CD14-positive monocyte (primary cell): ENCODE data around the gene GOLM1. TPM values are rescaled to one million over a fixed set of nuclear protein-coding genes. Genes with fewer than 3 reads are reported as not detected.

ENCODE experiments used
- DNase-seq, 3 donors: peaks; one replicate each; pipeline ENCODE4 v3.0.0-alpha.2; 2011 to 2022
- H2AFZ ChIP-seq: 2 replicates; pipeline ENCODE4 v1.6.0; 2012; ENCODE audit warnings: mild to moderate bottlenecking, low read depth, low read length, inconsistent platforms; ENCODE audit not compliant: insufficient read depth, poor library complexity, severe bottlenecking
- H3K27ac ChIP-seq, 2 donors: 1 replicate in 1 of 2; 2 replicates in 1 of 2; pipeline ENCODE4 v1.5.1; 2012 to 2013; ENCODE audit warnings: low read length in 2 of 2, control low read depth in 1 of 2, inconsistent platforms in 1 of 2, low read depth in 1 of 2, mild to moderate bottlenecking in 1 of 2
- H3K27me3 ChIP-seq, 2 donors: one replicate each; pipeline versions ENCODE4 v1.6.0 to v1.6.1; 2011 to 2013; ENCODE audit warnings: low read length in 2 of 2; ENCODE audit not compliant: control insufficient read depth in 2 of 2, insufficient read depth in 2 of 2
- H3K36me3 ChIP-seq, 2 donors: replicated peaks in 1 of 2; 1 replicate in 1 of 2; 2 replicates in 1 of 2; pipeline versions ENCODE4 v1.5.1 to v1.6.1; 2012 to 2013; ENCODE audit warnings: low read length in 2 of 2, control low read depth in 1 of 2, inconsistent platforms in 1 of 2, mild to moderate bottlenecking in 1 of 2; ENCODE audit not compliant: insufficient read depth in 2 of 2, control insufficient read depth in 1 of 2
- H3K4me1 ChIP-seq, 2 donors: 1 replicate in 1 of 2; 2 replicates in 1 of 2; pipeline versions ENCODE4 v1.5.1 to v1.6.1; 2012 to 2013; ENCODE audit warnings: low read length in 2 of 2, control low read depth in 1 of 2, inconsistent platforms in 1 of 2, mild to moderate bottlenecking in 1 of 2, moderate library complexity in 1 of 2; ENCODE audit not compliant: insufficient read depth in 2 of 2, control insufficient read depth in 1 of 2
- H3K4me2 ChIP-seq: replicated peaks from 2 replicates; pipeline ENCODE3; 2012; ENCODE audit warnings: low read length, moderate library complexity, mild to moderate bottlenecking; ENCODE audit not compliant: poor library complexity, severe bottlenecking; ENCODE audit errors: extremely low read depth
- H3K4me3 ChIP-seq, 3 experiments: fragments of 200-600 bp in 1 of 3; sonication (generic) in 1 of 3; replicated peaks in 1 of 3; 1 replicate in 2 of 3; 2 replicates in 1 of 3; pipeline ENCODE4 v1.5.1; 2011 to 2013; ENCODE audit warnings: low read length in 3 of 3, mild to moderate bottlenecking in 3 of 3, control low read depth in 2 of 3, low read depth in 2 of 3, inconsistent platforms in 1 of 3, moderate library complexity in 1 of 3
- H3K79me2 ChIP-seq: 2 replicates; pipeline ENCODE4 v1.6.0; 2012; ENCODE audit warnings: mild to moderate bottlenecking, control low read depth, inconsistent platforms, low read length, moderate library complexity; ENCODE audit not compliant: insufficient read depth
- H3K9ac ChIP-seq: 2 replicates; pipeline ENCODE4 v1.6.0; 2017; ENCODE audit warnings: low read length, mild to moderate bottlenecking; ENCODE audit not compliant: insufficient read depth, poor library complexity, severe bottlenecking
- H3K9me3 ChIP-seq, 2 donors: replicated peaks in 1 of 2; 1 replicate in 1 of 2; 2 replicates in 1 of 2; pipeline versions ENCODE4 v1.5.1 to v1.6.1; 2012 to 2013; ENCODE audit warnings: low read length in 2 of 2, control low read depth in 1 of 2; ENCODE audit not compliant: control insufficient read depth in 1 of 2, insufficient read depth in 1 of 2
- H4K20me1 ChIP-seq: 2 replicates; pipeline ENCODE4 v1.6.0; 2012; ENCODE audit warnings: mild to moderate bottlenecking, low read length, control low read depth, moderate library complexity; ENCODE audit not compliant: insufficient read depth
- H3K27ac Mint-ChIP-seq, 7 donors: one replicate each; pipeline ENCODE4 v1.8.0; 2020; ENCODE audit warnings: mild to moderate bottlenecking in 7 of 7, mixed read lengths in 7 of 7, moderate library complexity in 6 of 7, inconsistent platforms in 2 of 7
- H3K27me3 Mint-ChIP-seq, 3 donors: one replicate each; pipeline ENCODE4 v1.8.0; 2021 to 2022; ENCODE audit warnings: low read depth in 3 of 3, mild to moderate bottlenecking in 3 of 3, mixed read lengths in 3 of 3, moderate library complexity in 3 of 3, inconsistent platforms in 1 of 3
- H3K36me3 Mint-ChIP-seq, 2 donors: one replicate each; pipeline ENCODE4 v1.8.0; 2020; ENCODE audit warnings: mixed read lengths in 2 of 2, inconsistent platforms in 1 of 2, mild to moderate bottlenecking in 1 of 2
- H3K4me1 Mint-ChIP-seq: one replicate; pipeline ENCODE4 v1.8.0; 2020; ENCODE audit warnings: mild to moderate bottlenecking, mixed read lengths
- H3K4me3 Mint-ChIP-seq, 2 donors: one replicate each; pipeline ENCODE4 v1.8.0; 2020; ENCODE audit warnings: mild to moderate bottlenecking in 2 of 2, mixed read lengths in 2 of 2, moderate library complexity in 1 of 2
- H3K9me3 Mint-ChIP-seq, 7 donors: one replicate each; pipeline ENCODE4 v1.8.0; 2020 to 2022; ENCODE audit warnings: mixed read lengths in 7 of 7, mild to moderate bottlenecking in 6 of 7, moderate library complexity in 6 of 7, inconsistent platforms in 2 of 7
- WGBS: methylation state at CpG from one replicate; pipeline ENCODE4 v1.1.5; 2013; ENCODE audit warnings: missing lambda C conversion rate; ENCODE audit not compliant: insufficient coverage; 5-methylcytosine and 5-hydroxymethylcytosine counted together
- intact Hi-C, 2 donors: fragments of 100-400 bp; cut with micrococcal nuclease; formaldehyde crosslinking; loops; one replicate each; pipeline versions ENCODE4 v1.15.0 to v1.15.1; 2023
- polyA plus RNA-seq, 3 donors: library from polyadenylated mRNA; depleted of rRNA in 1 of 3; unstranded in 2 of 3; stranded (reverse) in 1 of 3; fragments of 300-500 nt in 2 of 3; fragments of >200 nt in 1 of 3; fragmentation: Illumina TruSeq in 2 of 3; gene quantifications; 1 replicate in 2 of 3; 2 replicates in 1 of 3; pipeline ENCODE4 v1.2.3, GENCODE V29; 2012 to 2021
- TF ChIP-seq, protein P1 (sequence below): fragments of 200-600 bp; IDR thresholded peaks from one replicate; pipeline ENCODE4 v1.8.0; 2022; ENCODE audit warnings: antibody characterized with exemption, mild to moderate bottlenecking

Gene GOLM1
- polyA plus RNA-seq, 3 donors, result 10.4 to 27.5 (median 12.9) TPM

DNA sequence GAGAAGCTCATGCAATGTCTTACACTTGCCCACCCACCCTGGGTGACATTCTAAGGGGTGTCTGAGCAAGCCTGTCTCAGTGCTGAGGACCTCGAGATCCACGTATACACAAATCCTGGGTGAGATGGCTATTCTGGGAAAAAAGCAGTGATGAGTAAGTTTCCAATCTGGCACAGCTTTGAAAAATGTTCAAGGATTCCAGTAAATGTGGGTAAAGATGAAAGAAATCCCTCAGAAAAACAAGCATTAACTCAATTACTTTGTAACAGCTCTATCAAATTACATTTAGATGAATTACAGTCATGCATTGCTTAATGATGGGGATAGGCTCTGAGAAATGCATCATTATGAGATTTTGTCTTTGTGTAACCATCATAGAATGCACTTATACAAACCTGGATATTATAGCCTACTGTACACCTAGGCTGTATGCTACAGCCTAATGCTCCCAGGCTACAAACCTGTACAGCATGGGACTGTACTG is 26.9 kb downstream of the GOLM1 start:
- Histone ChIP-seq H3K4me2 (no peak overlapping the region), H3K36me3 (peaks cover 6 to 12% of the 10 kb centered on the region in 2 donors), H3K4me1 (peaks cover 27 to 29% of the 10 kb centered on the region in 2 donors), H2AFZ (no peak overlapping the region), H3K27ac (no peak overlapping the region), H4K20me1 (no peaks in the 10 kb centered on the region), H3K4me3 (no peak overlapping the region), H3K79me2 (no peaks in the 10 kb centered on the region), H3K9ac (no peak overlapping the region), H3K27me3 (no peaks in the 10 kb centered on the region), H3K9me3 (no peaks in the 10 kb centered on the region)
- peaks cover 23 to 35% of the 10 kb centered on the region in 2 donors for H3K36me3 Mint-ChIP-seq
- TF ChIP-seq, protein P1, sequence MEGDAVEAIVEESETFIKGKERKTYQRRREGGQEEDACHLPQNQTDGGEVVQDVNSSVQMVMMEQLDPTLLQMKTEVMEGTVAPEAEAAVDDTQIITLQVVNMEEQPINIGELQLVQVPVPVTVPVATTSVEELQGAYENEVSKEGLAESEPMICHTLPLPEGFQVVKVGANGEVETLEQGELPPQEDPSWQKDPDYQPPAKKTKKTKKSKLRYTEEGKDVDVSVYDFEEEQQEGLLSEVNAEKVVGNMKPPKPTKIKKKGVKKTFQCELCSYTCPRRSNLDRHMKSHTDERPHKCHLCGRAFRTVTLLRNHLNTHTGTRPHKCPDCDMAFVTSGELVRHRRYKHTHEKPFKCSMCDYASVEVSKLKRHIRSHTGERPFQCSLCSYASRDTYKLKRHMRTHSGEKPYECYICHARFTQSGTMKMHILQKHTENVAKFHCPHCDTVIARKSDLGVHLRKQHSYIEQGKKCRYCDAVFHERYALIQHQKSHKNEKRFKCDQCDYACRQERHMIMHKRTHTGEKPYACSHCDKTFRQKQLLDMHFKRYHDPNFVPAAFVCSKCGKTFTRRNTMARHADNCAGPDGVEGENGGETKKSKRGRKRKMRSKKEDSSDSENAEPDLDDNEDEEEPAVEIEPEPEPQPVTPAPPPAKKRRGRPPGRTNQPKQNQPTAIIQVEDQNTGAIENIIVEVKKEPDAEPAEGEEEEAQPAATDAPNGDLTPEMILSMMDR, result no peak
- H3K27ac Mint-ChIP-seq, result no peak overlapping the region
- peaks cover 0 to 2% (median 0%) of the 10 kb centered on the region in 3 donors for H3K27me3 Mint-ChIP-seq
- DNase-seq, result no peak
- H3K4me1 Mint-ChIP-seq, result peaks cover 30% of the 10 kb centered on the region
- peaks cover 0 to 2% (median 0%) of the 10 kb centered on the region in 7 donors for H3K9me3 Mint-ChIP-seq
- intact Hi-C loops, result no loop called here
- H3K4me3 Mint-ChIP-seq, result no peak overlapping the region
- WGBS, result 100% methylated on average over 2 of the region's 2 CpGs

DNA sequence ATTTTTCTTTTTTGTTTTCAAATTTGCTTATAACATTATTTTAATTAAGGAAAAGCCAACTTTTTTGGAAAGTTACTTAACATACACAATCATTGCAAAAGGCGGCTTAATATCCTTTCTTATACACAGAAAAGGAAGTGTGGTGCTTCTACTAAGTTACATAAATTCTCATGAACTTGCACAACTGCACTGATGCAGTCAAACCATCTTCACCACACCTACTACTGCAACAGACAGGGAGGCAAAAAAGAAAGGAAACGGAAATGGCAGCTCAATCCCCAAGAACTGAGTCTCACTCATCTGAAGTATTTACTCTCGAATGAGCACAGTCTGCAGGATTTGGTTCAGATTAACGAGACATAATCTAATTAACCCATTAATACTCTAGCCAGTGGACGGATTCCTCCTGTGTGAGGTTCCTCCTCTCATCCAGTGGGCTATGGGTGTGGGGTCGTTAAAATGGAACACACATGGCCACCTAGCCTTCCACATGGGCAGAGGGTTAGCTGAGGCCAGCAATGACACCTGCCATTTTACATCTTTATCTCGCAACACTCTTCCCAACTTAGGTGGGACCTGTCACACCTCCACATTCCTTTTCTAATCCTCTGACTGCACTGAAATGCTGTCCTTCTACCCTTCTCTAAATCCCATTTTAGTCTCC is 30.0 kb downstream of the GOLM1 start:
- Mint-ChIP-seq H3K27ac (peak overlapping the region; percentile 16 to 92 (median 86)), H3K4me3 (peak overlapping the region in 1 of 2 donors; percentile 67), H3K36me3 (peaks cover 9 to 15% of the 10 kb centered on the region in 2 donors), H3K4me1 (peaks cover 58% of the 10 kb centered on the region), H3K27me3 (peaks cover 0 to 2% (median 0%) of the 10 kb centered on the region in 3 donors), H3K9me3 (peaks cover 0 to 2% (median 0%) of the 10 kb centered on the region in 7 donors)
- Histone ChIP-seq H3K4me3 (peak overlapping the region in 1 of 3 experiments; percentile 35), H3K27ac (peak overlapping the region; percentile 51 to 62), H3K4me1 (peaks cover 41 to 42% of the 10 kb centered on the region in 2 donors), H2AFZ (peak overlapping the region; percentile 0), H3K79me2 (no peaks in the 10 kb centered on the region), H3K27me3 (no peaks in the 10 kb centered on the region), H3K4me2 (peak overlapping the region; percentile 44), H3K36me3 (no peaks in the 10 kb centered on the region), H3K9ac (no peak overlapping the region), H4K20me1 (no peaks in the 10 kb centered on the region), H3K9me3 (no peaks in the 10 kb centered on the region)
- TF ChIP-seq, protein P1, result no peak
- peak; percentile 81 to 97 (median 84) for DNase-seq
- 47% methylated on average over 2 of the region's 7 CpGs for WGBS
- intact Hi-C loops, result no loop called here
